Thyroid gland (tissue), 4 donors: ENCODE data around the gene KANSL3. TPM values are rescaled to one million over a fixed set of nuclear protein-coding genes. Genes with fewer than 3 reads are reported as not detected.
"Not testable (repeated sequence)": the region's sequence is repeated elsewhere in the genome, so short reads cannot be mapped to it uniquely, and the experiment has no call there.

Experiments
- DNase-seq, 2 donors: peaks; one replicate each; pipeline ENCODE4 v3.0.0-alpha.2; 2019
- H3K27ac ChIP-seq, 3 donors: fragments of 200-600 bp; sonication (generic); 1 replicate in 2 of 3; 2 replicates in 1 of 3; pipeline ENCODE4 v1.5.1; 2016 to 2019; ENCODE audit warnings: mild to moderate bottlenecking in 1 of 3, moderate library complexity in 1 of 3
- H3K27me3 ChIP-seq: fragments of 200-600 bp; sonication (generic); one replicate; pipeline ENCODE4 v1.5.1; 2019
- H3K36me3 ChIP-seq, 2 donors: fragments of 200-600 bp; sonication (generic); one replicate each; pipeline ENCODE4 v1.5.1; 2016 to 2019
- H3K4me1 ChIP-seq, 2 donors: fragments of 200-600 bp; sonication (generic); one replicate each; pipeline ENCODE4 v1.5.1; 2017 to 2019
- H3K4me3 ChIP-seq, 3 donors: fragments of 200-600 bp; sonication (generic); replicated peaks in 1 of 3; 1 replicate in 2 of 3; 2 replicates in 1 of 3; pipeline ENCODE4 v1.5.1; 2016; ENCODE audit warnings: mild to moderate bottlenecking in 1 of 3
- H3K9me3 ChIP-seq: fragments of 200-600 bp; sonication (generic); one replicate; pipeline ENCODE4 v1.5.1; 2017
- CTCF ChIP-seq, 6 experiments: fragments of 200-600 bp in 3 of 6; fragments of 450-650 bp in 3 of 6; sonication (generic) in 3 of 6; IDR thresholded peaks; one replicate each; pipeline ENCODE4 v1.5.1; 2016 to 2019; ENCODE audit warnings: antibody characterized with exemption in 6 of 6, mild to moderate bottlenecking in 2 of 6, inconsistent platforms in 1 of 6, moderate library complexity in 1 of 6
- POLR2A ChIP-seq, 2 donors: fragments of 450-650 bp; IDR thresholded peaks; one replicate each; pipeline ENCODE4 v1.6.1; 2017; ENCODE audit warnings: antibody characterized with exemption in 2 of 2, mild to moderate bottlenecking in 2 of 2, moderate library complexity in 1 of 2
- WGBS, 2 donors: methylation state at CpG; one replicate each; pipeline ENCODE4 v1.1.5; 2017; 5-methylcytosine and 5-hydroxymethylcytosine counted together
- intact Hi-C: fragments of 100-400 bp; cut with DNase I; formaldehyde crosslinking; loops from one replicate; pipeline ENCODE4 v1.15.1; 2023
- total RNA-seq, 4 donors: library from RNA; depleted of rRNA; stranded (reverse); fragments of >200 nt; gene quantifications; one replicate each; pipeline ENCODE4 v1.2.3, GENCODE V29; 2016

KANSL3 gene
- total RNA-seq, 4 donors from 2014 or later = 46.2 to 65.5 (median 55.8) TPM

DNA sequence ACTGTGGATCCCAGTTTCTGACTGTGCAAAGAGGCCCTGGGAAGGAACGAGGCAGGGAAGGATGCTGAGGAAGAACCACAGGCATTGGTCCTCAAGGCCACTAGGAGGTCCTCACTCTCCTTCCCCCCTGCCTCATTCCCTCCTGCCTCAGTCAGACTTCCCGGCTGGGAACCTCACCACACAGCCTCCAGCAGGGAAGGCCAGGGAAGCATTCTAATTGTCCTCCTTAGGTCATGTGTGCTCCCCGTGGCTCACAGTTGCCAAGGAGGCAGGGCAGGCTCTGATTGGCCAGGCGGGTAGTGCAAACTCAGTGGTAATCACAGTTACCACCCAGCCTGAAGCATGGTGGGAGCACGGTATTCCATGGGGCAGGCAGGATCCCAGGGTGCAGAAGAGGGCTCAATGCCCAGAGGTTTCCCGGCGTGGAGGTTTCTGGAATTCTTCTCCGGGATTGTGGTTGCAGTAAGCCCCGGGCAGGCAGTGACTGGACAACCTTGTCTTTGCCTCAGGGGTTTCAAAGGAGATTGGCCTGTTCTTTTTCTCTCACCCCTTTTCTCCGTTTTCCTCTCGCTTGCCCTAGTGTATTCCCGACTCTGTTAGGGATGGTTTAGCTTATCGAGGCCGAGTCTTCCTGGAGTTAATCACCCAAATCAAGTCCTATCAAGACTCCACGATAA lies 31.6 kb upstream of the KANSL3 start:
- Histone ChIP-seq H3K27me3 (no peaks in the 10 kb centered on the region), H3K9me3 (no peaks in the 10 kb centered on the region), H3K4me3 (no peak overlapping the region), H3K4me1 (no peaks in the 10 kb centered on the region), H3K36me3 (no peaks in the 10 kb centered on the region), H3K27ac (no peak overlapping the region)
- DNase-seq = no peak
- TF ChIP-seq POLR2A (IDR thresholded peaks at IDR 0.05) = no peak
- TF ChIP-seq CTCF (IDR thresholded peaks at IDR 0.05) = no peak
- 87% methylated on average over 15 of the region's 15 CpGs for WGBS, 2 donors
- intact Hi-C loops = no loop called here

DNA sequence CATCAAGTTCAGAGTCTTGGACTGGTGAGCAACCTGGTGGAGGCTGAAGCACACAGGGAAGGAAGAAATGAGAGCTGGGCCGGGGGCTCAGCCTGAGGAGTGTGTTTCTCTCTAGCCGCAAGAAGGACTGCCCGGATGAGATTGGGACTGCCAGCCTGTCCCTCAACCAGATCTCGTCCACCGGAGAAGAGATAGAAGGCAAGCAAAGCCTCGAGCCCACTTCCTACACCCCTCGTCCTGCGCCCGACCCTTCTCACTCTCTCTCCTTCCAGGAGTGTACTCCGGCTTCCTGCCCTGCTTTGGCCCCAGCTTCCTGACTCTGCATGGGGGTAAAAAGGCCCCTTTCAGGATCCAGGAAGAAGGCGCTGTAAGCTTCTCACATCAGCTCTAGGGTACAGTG lies 30.7 kb upstream of the KANSL3 start:
- Histone ChIP-seq H3K27ac (no peak overlapping the region), H3K36me3 (no peaks in the 10 kb centered on the region), H3K27me3 (no peaks in the 10 kb centered on the region), H3K9me3 (no peaks in the 10 kb centered on the region), H3K4me1 (no peaks in the 10 kb centered on the region), H3K4me3 (no peak overlapping the region)
- intact Hi-C loops = no loop called here
- 74 to 76% methylated on average over 11 of the region's 11 CpGs for WGBS, 2 donors
- DNase-seq = no peak
- TF ChIP-seq POLR2A (IDR thresholded peaks at IDR 0.05) (no peak), CTCF (IDR thresholded peaks at IDR 0.05) (no peak)

DNA sequence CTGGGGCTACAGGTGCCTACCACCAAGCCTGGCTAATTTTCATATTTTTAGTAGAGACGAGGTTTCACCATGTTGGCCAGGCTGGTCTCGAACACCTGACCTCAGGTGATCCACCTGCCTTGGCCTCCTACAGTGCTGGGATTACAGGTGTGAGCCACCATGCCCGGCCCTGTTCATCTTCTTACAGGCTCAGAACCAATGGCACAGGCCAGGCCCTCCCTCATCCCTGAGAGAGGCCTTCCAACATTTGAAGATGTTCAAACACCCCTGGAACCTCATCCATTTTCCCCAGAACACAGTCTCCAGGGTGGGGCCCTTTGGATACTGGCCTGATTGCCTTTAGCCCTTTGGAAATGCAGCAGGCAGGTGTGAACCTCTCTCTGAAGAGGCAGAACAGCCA lies 27.6 kb upstream of the KANSL3 start:
- intact Hi-C loops, H3K9me3 ChIP-seq, H3K27ac ChIP-seq, DNase-seq, H3K36me3 ChIP-seq, H3K4me1 ChIP-seq, H3K27me3 ChIP-seq, H3K4me3 ChIP-seq: not testable (repeated sequence)
- 90 to 95% methylated on average over 3 of the region's 3 CpGs for WGBS, 2 donors

DNA sequence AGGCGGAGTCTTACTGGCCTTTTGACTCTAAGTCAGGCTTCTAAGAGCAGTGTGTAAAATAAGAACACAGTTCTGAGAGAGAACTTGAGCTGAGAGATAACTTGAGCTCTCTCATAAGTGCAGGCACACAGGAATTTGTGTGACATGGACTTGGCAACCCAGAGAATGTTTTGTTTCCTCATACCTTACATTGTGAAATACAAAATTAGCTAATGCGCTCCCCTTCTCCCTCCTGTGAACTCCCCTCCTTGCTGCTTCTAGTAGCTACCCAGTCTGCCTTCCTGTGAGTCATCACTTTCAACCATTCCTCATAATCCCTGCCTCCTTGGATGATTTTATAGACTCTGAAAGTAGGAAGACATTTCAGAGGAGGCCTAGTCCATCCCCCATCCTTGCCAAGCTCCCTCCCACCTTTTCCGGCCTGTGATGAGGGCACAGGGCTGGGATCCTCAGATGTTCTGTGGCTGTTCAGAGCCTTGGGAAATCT lies 27.0 kb upstream of the KANSL3 start:
- H3K36me3 ChIP-seq = no peaks in the 10 kb centered on the region
- DNase-seq = peak; percentile 13 to 18
- WGBS, 2 donors = 83 to 84% methylated on average over 3 of the region's 3 CpGs
- intact Hi-C loops = no loop called here
- no peaks in the 10 kb centered on the region for H3K9me3 ChIP-seq
- TF ChIP-seq CTCF (IDR thresholded peaks at IDR 0.05) (no peak), POLR2A (IDR thresholded peaks at IDR 0.05) (no peak)
- no peaks in the 10 kb centered on the region for H3K27me3 ChIP-seq
- H3K27ac ChIP-seq = no peak overlapping the region
- no peaks in the 10 kb centered on the region for H3K4me1 ChIP-seq
- H3K4me3 ChIP-seq = no peak overlapping the region

DNA sequence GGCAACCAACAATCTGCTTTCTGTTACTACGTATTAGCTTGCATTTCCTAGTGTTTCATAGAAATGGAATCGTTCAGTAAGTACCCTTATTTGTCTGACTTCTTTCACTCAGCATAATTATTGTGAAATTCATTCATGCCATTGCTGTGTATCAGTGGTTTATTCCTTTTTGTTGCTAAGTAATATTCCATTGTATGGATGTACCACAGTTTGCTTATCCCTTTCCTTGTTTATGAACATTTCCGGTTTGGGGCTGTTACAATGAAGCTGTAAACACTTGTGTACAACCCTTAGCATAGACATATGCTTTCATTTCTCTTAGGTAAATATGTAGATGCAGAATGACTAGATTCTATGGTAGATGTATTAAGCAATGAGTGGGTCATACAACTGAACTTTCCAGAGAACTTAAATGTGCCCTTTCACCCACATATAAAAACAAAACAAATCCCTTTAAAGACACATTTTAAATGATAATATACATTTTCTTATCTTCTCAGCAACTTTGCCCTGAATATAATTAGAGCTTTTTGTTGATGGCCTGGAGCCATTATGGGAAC lies 26.3 kb upstream of the KANSL3 start:
- Histone ChIP-seq H3K9me3 (no peaks in the 10 kb centered on the region), H3K4me3 (no peak overlapping the region), H3K36me3 (no peaks in the 10 kb centered on the region), H3K4me1 (no peaks in the 10 kb centered on the region), H3K27me3 (no peaks in the 10 kb centered on the region), H3K27ac (no peak overlapping the region)
- TF ChIP-seq POLR2A (IDR thresholded peaks at IDR 0.05) (no peak), CTCF (IDR thresholded peaks at IDR 0.05) (no peak)
- 94 to 96% methylated on average over 3 of the region's 3 CpGs for WGBS, 2 donors
- no peak for DNase-seq
- intact Hi-C loops = no loop called here
